ENCODE data around the gene ITGB4.

ITGB4 gene

DNA sequence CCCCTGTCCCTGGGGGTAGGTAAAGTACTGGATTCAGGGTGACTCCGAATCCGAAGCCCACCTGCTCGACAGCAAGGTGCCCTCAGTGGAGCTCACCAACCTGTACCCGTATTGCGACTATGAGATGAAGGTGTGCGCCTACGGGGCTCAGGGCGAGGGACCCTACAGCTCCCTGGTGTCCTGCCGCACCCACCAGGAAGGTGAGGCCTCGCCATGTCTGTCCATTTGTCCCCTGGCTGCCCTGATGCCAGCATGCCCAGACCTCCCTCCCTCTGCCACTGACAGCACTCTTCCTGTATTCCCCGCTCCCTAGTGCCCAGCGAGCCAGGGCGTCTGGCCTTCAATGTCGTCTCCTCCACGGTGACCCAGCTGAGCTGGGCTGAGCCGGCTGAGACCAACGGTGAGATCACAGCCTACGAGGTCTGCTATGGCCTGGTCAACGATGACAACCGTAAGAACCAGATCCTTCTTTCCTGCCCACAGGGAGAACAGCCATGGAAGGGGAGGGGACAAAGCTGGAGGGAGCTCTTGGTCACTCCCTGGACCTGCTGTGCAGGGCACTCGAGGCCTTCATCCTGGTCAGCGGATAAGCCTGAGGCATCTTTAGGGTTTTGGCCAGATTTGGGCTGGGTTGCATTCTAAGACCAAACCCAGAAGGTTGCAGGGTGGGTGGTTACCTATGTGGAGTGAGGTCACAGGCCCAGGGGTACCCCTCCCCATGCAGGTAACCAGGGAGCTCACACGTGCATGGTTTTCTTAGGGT is 29.6 kb downstream of the ITGB4 start:
- TF ChIP-seq ZBTB7A (IDR thresholded peaks at IDR 0.05; ENCODE audit: low read depth) (no peak), EP300 (IDR thresholded peaks at IDR 0.05; ENCODE audit: borderline replicate concordance) (no peak), EGR1 (IDR thresholded peaks at IDR 0.05) (no peak), FOXM1 (IDR thresholded peaks at IDR 0.05; ENCODE audit: borderline replicate concordance, low read depth) (no peak), TAF1 (IDR thresholded peaks at IDR 0.05; ENCODE audit: low read depth) (no peak), TCF12 (IDR thresholded peaks at IDR 0.05; ENCODE audit: low read depth) (no peak), YY1 (IDR thresholded peaks at IDR 0.05; ENCODE audit: low read depth) (no peak)
- TF ChIP-seq, protein P1, sequence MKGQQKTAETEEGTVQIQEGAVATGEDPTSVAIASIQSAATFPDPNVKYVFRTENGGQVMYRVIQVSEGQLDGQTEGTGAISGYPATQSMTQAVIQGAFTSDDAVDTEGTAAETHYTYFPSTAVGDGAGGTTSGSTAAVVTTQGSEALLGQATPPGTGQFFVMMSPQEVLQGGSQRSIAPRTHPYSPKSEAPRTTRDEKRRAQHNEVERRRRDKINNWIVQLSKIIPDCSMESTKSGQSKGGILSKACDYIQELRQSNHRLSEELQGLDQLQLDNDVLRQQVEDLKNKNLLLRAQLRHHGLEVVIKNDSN (IDR thresholded peaks at IDR 0.05): no peak
- TF ChIP-seq, protein P2, sequence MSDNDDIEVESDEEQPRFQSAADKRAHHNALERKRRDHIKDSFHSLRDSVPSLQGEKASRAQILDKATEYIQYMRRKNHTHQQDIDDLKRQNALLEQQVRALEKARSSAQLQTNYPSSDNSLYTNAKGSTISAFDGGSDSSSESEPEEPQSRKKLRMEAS (IDR thresholded peaks at IDR 0.05): no peak
- TF ChIP-seq, protein P3, sequence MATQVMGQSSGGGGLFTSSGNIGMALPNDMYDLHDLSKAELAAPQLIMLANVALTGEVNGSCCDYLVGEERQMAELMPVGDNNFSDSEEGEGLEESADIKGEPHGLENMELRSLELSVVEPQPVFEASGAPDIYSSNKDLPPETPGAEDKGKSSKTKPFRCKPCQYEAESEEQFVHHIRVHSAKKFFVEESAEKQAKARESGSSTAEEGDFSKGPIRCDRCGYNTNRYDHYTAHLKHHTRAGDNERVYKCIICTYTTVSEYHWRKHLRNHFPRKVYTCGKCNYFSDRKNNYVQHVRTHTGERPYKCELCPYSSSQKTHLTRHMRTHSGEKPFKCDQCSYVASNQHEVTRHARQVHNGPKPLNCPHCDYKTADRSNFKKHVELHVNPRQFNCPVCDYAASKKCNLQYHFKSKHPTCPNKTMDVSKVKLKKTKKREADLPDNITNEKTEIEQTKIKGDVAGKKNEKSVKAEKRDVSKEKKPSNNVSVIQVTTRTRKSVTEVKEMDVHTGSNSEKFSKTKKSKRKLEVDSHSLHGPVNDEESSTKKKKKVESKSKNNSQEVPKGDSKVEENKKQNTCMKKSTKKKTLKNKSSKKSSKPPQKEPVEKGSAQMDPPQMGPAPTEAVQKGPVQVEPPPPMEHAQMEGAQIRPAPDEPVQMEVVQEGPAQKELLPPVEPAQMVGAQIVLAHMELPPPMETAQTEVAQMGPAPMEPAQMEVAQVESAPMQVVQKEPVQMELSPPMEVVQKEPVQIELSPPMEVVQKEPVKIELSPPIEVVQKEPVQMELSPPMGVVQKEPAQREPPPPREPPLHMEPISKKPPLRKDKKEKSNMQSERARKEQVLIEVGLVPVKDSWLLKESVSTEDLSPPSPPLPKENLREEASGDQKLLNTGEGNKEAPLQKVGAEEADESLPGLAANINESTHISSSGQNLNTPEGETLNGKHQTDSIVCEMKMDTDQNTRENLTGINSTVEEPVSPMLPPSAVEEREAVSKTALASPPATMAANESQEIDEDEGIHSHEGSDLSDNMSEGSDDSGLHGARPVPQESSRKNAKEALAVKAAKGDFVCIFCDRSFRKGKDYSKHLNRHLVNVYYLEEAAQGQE (IDR thresholded peaks at IDR 0.05; ENCODE audit: low read depth): no peak

DNA sequence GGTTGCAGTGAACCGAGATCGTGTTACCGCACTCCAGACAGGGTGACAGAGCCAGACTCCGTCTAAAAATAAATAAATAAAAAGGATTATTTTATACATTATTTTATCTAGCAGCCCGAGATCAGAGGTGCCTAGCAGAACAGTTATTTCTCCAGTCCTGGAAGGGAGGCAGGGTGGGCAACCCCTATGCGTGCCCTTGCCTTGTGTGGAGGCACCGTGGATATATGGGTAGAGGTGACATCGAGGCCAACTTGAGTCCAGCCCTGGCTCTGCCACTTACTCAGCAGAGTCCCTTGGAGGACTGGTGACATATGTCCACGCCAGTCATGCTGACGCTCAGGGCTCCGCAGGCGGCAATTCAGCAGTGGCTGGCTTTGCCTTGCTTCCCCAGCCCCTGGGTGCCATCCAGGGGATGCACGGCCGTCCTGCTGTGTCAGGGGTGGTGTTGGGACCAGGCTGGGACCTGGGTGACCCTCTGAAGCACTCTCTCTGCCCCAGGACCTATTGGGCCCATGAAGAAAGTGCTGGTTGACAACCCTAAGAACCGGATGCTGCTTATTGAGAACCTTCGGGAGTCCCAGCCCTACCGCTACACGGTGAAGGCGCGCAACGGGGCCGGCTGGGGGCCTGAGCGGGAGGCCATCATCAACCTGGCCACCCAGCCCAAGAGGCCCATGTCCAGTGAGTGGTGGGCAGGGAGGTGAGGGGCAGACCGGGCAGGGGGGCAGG is 30.6 kb downstream of the ITGB4 start:
- no peak for TF ChIP-seq CREB1 (IDR thresholded peaks at IDR 0.05; ENCODE audit: low read depth)
- no peak for TF ChIP-seq CEBPB (IDR thresholded peaks at IDR 0.05)
- no peak for TF ChIP-seq FOXM1 (IDR thresholded peaks at IDR 0.05; ENCODE audit: borderline replicate concordance, low read depth)
- TF ChIP-seq YY1 (IDR thresholded peaks at IDR 0.05; ENCODE audit: low read depth): no peak
- no peak for TF ChIP-seq ZBTB7A (IDR thresholded peaks at IDR 0.05; ENCODE audit: low read depth)
- TF ChIP-seq EP300 (IDR thresholded peaks at IDR 0.05; ENCODE audit: borderline replicate concordance): no peak
- TF ChIP-seq TCF12 (IDR thresholded peaks at IDR 0.05; ENCODE audit: low read depth): no peak
- TF ChIP-seq, protein P2 (IDR thresholded peaks at IDR 0.05): no peak
- TF ChIP-seq RAD21 (IDR thresholded peaks at IDR 0.05; ENCODE audit: low read depth): no peak
- TF ChIP-seq, protein P1 (IDR thresholded peaks at IDR 0.05): no peak
- TF ChIP-seq, protein P3 (IDR thresholded peaks at IDR 0.05; ENCODE audit: low read depth): no peak
- no peak for TF ChIP-seq TAF1 (IDR thresholded peaks at IDR 0.05; ENCODE audit: low read depth)
- TF ChIP-seq TEAD4 (IDR thresholded peaks at IDR 0.05): no peak
- no peak for TF ChIP-seq EGR1 (IDR thresholded peaks at IDR 0.05)
- TF ChIP-seq NFIC (IDR thresholded peaks at IDR 0.05): no peak

DNA sequence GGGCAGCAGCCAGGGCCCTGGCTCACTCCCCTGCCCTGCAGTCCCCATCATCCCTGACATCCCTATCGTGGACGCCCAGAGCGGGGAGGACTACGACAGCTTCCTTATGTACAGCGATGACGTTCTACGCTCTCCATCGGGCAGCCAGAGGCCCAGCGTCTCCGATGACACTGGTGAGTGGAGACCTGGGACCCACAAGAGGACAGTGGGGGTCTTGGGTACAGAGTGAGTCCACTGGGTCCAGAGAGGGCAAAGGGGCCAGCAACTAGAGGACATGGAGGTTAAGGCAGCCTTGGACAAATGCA is 31.1 kb downstream of the ITGB4 start:
- TF ChIP-seq, protein P1 (IDR thresholded peaks at IDR 0.05): no peak
- no peak for TF ChIP-seq CEBPB (IDR thresholded peaks at IDR 0.05)
- TF ChIP-seq, protein P2 (IDR thresholded peaks at IDR 0.05): no peak
- TF ChIP-seq TAF1 (IDR thresholded peaks at IDR 0.05; ENCODE audit: low read depth): no peak
- no peak for TF ChIP-seq EP300 (IDR thresholded peaks at IDR 0.05; ENCODE audit: borderline replicate concordance)
- TF ChIP-seq TCF12 (IDR thresholded peaks at IDR 0.05; ENCODE audit: low read depth): no peak
- no peak for TF ChIP-seq NFIC (IDR thresholded peaks at IDR 0.05)
- TF ChIP-seq CREB1 (IDR thresholded peaks at IDR 0.05; ENCODE audit: low read depth): no peak
- no peak for TF ChIP-seq YY1 (IDR thresholded peaks at IDR 0.05; ENCODE audit: low read depth)
- no peak for TF ChIP-seq TEAD4 (IDR thresholded peaks at IDR 0.05)
- TF ChIP-seq ZBTB7A (IDR thresholded peaks at IDR 0.05; ENCODE audit: low read depth): no peak
- TF ChIP-seq, protein P3 (IDR thresholded peaks at IDR 0.05; ENCODE audit: low read depth): no peak

Data from Ishikawa (cell line).